ENCODE data around the gene TMEM47.

TMEM47 gene

GRCh38 chrX:34656842-34657725 lies at the start of gene TMEM47:
TSS of gene TMEM47 (minus strand) at chrX:34657285. CDS start at chrX:34657029, 256 bp downstream.
- DNase-seq = no peak

- no peak for DNase-seq
Measured at GRCh38 chrX:34687095-34687494, 30.0 kb upstream of the TMEM47 start.

- no peak for DNase-seq
Measured at GRCh38 chrX:34659575-34659974, 2.5 kb upstream of the TMEM47 start.

DNA sequence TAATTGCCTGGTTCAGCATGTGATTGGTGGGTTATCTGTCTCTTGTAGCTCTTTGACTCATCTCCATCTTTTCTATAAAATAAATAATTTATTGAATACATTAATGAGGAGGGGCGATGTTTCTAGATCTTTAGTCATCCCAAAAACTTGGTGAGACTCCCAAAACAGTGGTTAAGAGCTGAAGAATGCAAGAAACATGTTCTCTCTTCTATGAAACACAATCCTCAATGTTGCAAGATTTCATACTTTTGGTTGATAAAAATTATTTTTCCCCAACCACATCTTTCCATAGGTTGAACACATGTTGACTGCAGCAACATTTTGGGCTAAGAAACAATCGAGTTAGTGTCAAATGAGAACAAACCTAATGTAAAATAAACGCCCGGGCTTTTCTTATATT lies 1.2 kb upstream of the TMEM47 start:
- DNase-seq = no peak

DNA sequence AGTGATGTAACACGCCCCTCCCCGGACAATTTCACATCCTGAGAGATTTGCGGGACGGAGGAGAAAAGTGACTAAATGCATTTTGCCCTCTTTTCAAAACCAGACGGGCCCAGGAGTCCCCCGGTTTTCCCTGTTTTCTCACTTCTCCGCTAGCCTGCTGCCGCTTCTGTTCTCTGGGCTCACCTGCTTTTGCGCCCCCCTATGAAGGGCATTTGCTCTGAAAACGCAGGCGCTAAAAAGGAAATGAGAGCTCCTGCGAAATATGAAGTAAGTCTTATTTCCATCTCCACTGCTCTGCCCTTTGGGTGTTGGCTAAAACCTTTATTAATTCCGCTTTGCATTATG lies 613 bp upstream of the TMEM47 start:
- DNase-seq = no peak

DNA sequence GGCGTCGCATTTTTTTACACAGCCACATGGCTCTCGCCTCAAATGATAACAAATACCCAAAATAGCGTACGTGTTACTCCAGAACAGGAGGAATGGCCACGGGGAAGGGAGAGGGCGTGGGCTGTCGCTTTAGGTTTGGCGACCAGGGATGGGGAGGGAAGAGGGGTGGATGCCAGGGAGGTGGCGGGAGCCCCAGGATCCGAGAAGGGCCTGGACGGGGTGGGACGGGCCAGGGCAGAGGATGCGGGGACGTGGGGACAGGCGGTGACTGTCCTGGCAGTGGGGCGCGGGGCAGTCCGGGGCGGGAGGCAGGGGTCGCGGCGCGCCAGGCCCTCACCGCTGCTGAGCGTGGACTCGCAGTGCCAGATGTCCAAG lies 631 bp downstream of the TMEM47 start:
- no peak for DNase-seq

DNA sequence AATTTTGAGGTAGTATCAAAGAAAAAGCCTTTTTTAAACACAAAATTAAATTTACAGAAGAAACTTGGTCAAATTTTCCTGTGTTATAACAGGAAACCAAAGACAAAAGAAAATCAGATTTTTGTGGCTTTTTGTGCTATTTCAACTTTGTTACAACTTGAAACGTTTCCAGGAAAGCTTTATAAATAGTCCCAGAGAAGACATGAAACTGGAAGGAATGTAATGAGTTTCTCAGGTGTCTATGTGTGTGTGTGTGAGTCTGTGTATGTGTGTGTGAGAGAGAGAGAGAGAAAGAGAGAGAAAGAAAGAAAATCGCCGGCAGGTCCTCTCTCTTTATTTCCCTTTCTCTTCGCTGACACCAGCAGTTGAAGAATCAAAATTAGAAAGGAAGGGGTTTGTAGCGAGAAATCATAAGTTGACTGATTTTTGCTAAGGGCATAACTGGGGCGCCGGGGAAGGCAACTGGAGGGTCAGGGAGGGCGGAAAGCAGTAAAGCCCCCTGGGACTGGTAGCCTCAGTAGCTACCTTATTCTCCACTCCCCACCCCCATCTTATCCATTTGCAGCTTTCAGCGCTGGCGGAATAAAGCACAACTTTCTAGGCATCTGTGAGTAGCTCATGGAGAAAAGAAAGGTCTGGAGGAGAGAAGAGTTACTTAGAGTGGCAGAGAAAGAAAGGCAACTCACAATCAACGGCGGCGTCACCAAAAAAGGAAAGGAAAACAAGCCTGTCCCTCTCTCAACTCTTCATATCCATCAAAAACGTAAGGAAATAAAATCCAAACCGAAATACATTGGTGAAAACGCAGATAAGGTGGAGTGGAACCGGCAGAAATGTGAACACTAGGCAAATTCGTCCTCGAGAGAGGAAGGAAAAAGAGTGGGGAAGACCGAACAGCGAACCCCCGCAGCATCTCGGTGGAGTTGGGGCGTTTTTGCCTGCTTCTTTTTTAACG lies 1.3 kb downstream of the TMEM47 start:
- DNase-seq = no peak

DNA sequence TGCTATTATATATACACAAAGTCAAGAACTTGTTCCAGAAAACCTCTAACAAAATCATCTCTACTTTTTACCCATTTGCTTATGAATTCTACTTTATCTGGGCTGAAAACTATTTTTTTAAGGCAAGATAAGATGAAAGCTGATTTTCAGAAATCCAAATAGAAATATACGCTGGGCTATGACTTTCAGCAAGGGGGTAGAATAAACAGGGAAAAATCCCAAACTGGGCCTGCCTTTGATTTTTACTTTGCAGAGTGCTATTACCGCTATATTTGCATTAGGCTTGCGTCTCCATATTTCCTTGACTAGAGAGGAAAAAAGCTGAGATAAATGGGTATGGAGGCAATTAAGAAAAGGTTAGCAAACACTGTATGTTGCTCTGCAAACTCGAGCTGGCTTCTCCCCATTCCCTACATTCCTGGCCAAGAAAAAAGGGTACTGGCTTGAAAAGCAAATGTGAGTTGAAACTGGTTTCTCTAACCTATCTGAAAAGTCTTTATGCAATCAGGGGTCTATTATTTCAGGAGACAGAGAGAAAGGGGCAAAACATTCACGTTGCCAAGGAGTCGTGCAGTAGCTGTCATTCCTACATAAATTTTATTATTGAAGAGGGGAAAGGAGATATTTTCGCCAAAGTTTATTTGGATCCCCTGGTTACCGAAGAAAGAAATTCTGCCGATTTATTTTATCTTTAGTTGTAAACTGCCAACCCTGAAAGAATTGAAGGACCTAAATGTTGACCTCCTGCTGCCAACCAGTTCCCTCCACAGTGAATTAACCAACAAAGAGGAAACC lies 2.2 kb downstream of the TMEM47 start:
- no peak for DNase-seq

DNA sequence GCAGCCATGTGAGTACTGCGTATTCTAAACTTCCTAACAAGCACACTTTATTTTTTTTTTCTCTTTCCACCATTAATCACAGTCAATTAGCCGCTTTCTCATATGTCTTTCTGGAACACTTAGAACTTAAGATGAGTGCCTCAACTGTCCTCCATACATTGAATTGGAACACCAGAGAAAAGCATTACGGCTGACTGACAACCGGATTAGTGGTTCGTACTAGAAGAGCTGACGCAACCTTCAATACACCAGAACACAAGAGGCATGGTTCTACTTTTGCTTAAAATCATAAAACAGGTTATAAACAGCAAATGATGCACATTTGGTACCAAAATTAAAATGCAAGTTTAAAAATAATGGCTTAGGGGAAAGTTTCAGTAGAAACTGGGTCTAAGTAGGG lies 3.3 kb downstream of the TMEM47 start:
- no peak for DNase-seq

GRCh38 chrX:34642849-34643248 lies 14.2 kb downstream of the TMEM47 start:
- no peak for DNase-seq

- no peak for DNase-seq
Measured at GRCh38 chrX:34638116-34638515, 19.0 kb downstream of the TMEM47 start.

DNA sequence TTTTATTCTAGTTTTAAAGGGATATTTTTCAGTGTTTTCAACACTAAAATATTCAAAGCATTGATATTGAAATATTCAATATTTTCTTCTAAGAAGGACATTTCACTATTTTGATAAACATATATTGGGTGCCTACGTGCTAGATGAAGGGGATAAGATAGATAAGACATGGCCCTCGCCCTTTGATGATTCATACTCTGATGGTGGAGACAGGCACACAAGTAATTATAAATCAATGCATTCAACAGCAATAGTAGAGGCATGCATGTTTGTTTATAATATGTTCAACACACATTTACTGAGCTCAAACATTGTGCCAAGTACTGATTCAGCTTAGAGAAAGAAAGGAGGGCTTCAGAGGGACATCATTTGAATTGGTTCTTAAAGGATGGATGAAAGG lies 22.7 kb downstream of the TMEM47 start:
- no peak for DNase-seq

- no peak for DNase-seq
Measured at GRCh38 chrX:34632384-34632783, 24.7 kb downstream of the TMEM47 start.

GRCh38 chrX:34631479-34632220 lies 25.4 kb downstream of the TMEM47 start:
- DNase-seq = no peak

DNA sequence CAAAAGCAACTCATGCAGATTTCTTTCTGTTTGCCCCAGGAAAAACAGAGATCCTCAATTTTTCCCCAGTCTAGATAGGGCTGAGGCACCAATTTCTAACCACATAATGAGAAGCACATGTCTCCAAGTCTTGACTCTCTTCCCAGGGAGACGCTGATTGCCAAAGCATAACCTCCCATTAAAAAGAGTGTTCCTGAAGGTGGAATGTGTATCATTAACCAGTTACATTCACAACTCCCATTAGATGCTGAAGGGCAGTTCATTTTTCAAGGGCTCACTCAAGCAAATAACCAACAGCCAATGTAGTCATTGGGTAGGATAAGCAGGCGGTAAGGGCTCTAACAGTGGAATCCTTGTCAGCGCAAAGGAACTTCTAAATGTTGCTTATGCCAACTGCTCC lies 27.5 kb downstream of the TMEM47 start:
- DNase-seq = no peak

GRCh38 chrX:34624416-34624815 lies 32.7 kb downstream of the TMEM47 start:
- DNase-seq = no peak

DNA sequence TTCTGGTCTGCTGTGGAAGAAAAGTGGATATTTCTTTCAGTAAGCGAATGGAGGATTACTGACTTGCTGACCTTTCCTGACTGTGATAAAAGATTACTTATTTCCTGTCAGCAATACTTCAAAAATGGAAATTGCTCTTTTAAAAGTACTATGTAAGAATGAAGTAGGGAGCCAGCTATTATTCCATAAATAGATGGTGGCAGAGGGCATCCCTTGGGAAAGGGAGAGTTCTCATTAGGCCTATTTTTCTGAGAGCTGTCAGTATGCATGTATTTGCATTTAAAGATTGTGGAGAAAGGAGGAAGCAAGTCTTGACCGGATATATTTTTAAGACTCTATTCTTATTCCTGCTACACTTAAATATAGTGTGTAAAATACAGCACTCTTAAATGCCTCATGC lies 37.2 kb downstream of the TMEM47 start:
- no peak for DNase-seq

- no peak for DNase-seq
Measured at GRCh38 chrX:34612036-34612435, 45.0 kb downstream of the TMEM47 start.

DNA sequence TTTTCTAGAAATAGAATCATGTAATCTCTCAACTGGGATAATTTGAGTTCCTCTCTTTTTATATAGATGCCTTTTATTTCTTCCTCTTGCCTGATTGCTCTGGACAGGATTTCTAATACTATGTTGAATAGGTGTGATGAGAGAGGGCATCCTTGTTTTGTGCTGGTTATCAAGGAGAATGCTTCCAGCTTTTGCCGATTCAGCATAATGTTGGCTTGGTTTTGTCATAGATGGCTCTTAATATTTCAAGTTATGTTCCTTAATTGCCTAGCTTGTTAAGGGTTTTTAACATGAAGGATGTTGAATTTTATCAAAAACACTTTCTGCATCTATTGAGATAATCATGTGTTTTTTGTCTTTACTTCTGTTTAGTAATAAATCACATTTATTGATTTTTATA lies 58.7 kb downstream of the TMEM47 start:
- no peak for DNase-seq

DNA sequence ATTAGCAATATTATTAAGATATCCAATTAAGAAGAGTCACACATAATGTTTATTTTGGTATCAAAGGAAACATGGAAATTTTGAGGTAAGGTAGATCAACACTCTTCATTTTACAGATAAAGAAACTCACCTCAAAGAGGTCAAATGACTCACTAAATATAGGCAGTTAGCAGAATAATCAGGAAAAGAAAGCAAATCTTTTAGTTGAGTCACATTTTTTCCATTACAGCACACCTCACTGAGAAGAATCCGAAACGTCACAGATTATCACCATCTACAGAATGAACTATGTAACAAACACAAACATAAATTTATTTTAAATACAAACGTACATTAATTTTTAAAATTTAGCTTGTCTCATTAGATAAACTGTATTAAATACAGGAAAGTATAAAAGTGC lies 70.1 kb downstream of the TMEM47 start:
- DNase-seq = no peak

- no peak for DNase-seq
Measured at GRCh38 chrX:34586346-34586911, 70.7 kb downstream of the TMEM47 start.

- no peak for DNase-seq
Measured at GRCh38 chrX:34585561-34585960, 71.5 kb downstream of the TMEM47 start.

All from GDM1 (cell line).